Testis (tissue), 3 donors: ENCODE measurements around the gene SLC12A3. TPM values are rescaled to one million over a fixed set of nuclear protein-coding genes. Genes with fewer than 3 reads are reported as not detected.

ENCODE experiments used
- DNase-seq: peaks from one replicate; pipeline ENCODE4 v3.0.0-alpha.2; 2019
- H3K27ac ChIP-seq, 2 donors: fragments of 200-600 bp; sonication (generic); one replicate each; pipeline ENCODE4 v1.5.1; 2019
- H3K27me3 ChIP-seq: fragments of 200-600 bp; sonication (generic); one replicate; pipeline ENCODE4 v1.5.1; 2019
- H3K36me3 ChIP-seq: fragments of 200-600 bp; sonication (generic); one replicate; pipeline ENCODE4 v1.5.1; 2017; ENCODE audit warnings: low read depth; ENCODE audit errors: missing control alignments
- H3K4me1 ChIP-seq: fragments of 200-600 bp; sonication (generic); one replicate; pipeline ENCODE4 v1.5.1; 2019
- H3K4me3 ChIP-seq, 2 donors: fragments of 200-600 bp; sonication (generic); one replicate each; pipeline ENCODE4 v1.5.1; 2017 to 2019
- H3K9me3 ChIP-seq: fragments of 200-600 bp; sonication (generic); one replicate; pipeline ENCODE4 v1.5.1; 2017
- POLR2A ChIP-seq: fragments of 450-650 bp; IDR thresholded peaks from one replicate; pipeline ENCODE4 v1.6.1; 2017; ENCODE audit warnings: antibody characterized with exemption, mild to moderate bottlenecking, moderate library complexity
- WGBS, 2 donors: methylation state at CpG; one replicate each; pipeline ENCODE4 v1.1.5; 2018; 5-methylcytosine and 5-hydroxymethylcytosine counted together
- intact Hi-C: fragments of 100-400 bp; cut with DNase I; formaldehyde crosslinking; loops from one replicate; pipeline ENCODE4 v1.15.1; 2023; ENCODE audit warnings: low total_unique reads
- polyA plus RNA-seq: library from polyadenylated mRNA; stranded (reverse); fragments of 350-450 nt; fragmentation: Illumina TruSeq; extraction: RNeasy Lipid Tissue Mini Kit (QIAGEN cat#74804); gene quantifications from one replicate; pipeline ENCODE4 v1.2.3, GENCODE V29; 2014; ENCODE audit warnings: low read depth, low replicate concordance; ENCODE audit not compliant: insufficient read depth
- total RNA-seq, 2 donors: library from RNA; depleted of rRNA; stranded (reverse); fragments of >200 nt; gene quantifications; one replicate each; pipeline ENCODE4 v1.2.3, GENCODE V29; 2016
- TF ChIP-seq, protein P1 (sequence below), 3 experiments: fragments of 450-650 bp in 2 of 3; fragments of 200-600 bp in 1 of 3; sonication (generic) in 1 of 3; IDR thresholded peaks; one replicate each; pipeline ENCODE4 v1.5.1; 2016 to 2019; ENCODE audit warnings: antibody characterized with exemption in 3 of 3, mild to moderate bottlenecking in 2 of 3, moderate library complexity in 1 of 3

Gene SLC12A3
- total and polyA plus RNA-seq, 3 donors from 2014 or later: 0.16 to 1.1 (median 0.16) TPM

- H3K36me3 ChIP-seq: no peaks in the 10 kb centered on the region
- H3K4me3 ChIP-seq: no peak overlapping the region
- intact Hi-C loops: no loop called here
Observed at GRCh38 chr16:56830669-56831068, 34.3 kb upstream of the SLC12A3 start.

GRCh38 chr16:56832768-56833167, 32.2 kb upstream of the SLC12A3 start:
- H3K36me3 ChIP-seq: no peaks in the 10 kb centered on the region
- intact Hi-C loops: no loop called here
- H3K4me1 ChIP-seq: no peaks in the 10 kb centered on the region
- H3K27ac ChIP-seq: no peak overlapping the region
- no peaks in the 10 kb centered on the region for H3K9me3 ChIP-seq
- H3K27me3 ChIP-seq: no peaks in the 10 kb centered on the region
- H3K4me3 ChIP-seq: no peak overlapping the region
- TF ChIP-seq, protein P1, sequence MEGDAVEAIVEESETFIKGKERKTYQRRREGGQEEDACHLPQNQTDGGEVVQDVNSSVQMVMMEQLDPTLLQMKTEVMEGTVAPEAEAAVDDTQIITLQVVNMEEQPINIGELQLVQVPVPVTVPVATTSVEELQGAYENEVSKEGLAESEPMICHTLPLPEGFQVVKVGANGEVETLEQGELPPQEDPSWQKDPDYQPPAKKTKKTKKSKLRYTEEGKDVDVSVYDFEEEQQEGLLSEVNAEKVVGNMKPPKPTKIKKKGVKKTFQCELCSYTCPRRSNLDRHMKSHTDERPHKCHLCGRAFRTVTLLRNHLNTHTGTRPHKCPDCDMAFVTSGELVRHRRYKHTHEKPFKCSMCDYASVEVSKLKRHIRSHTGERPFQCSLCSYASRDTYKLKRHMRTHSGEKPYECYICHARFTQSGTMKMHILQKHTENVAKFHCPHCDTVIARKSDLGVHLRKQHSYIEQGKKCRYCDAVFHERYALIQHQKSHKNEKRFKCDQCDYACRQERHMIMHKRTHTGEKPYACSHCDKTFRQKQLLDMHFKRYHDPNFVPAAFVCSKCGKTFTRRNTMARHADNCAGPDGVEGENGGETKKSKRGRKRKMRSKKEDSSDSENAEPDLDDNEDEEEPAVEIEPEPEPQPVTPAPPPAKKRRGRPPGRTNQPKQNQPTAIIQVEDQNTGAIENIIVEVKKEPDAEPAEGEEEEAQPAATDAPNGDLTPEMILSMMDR (IDR thresholded peaks at IDR 0.05): no peak
- TF ChIP-seq POLR2A: no peak
- DNase-seq: no peak

More at GRCh38 chr16:56830669-56831068, 34.3 kb upstream of the SLC12A3 start:
- 42 to 67% methylated on average over 2 of the region's 2 CpGs for WGBS, 2 donors
- no peaks in the 10 kb centered on the region for H3K4me1 ChIP-seq
- no peak for DNase-seq
- no peak overlapping the region for H3K27ac ChIP-seq
- no peaks in the 10 kb centered on the region for H3K27me3 ChIP-seq
- no peaks in the 10 kb centered on the region for H3K9me3 ChIP-seq
- no peak for TF ChIP-seq POLR2A
- TF ChIP-seq, protein P1 (IDR thresholded peaks at IDR 0.05): no peak

DNA sequence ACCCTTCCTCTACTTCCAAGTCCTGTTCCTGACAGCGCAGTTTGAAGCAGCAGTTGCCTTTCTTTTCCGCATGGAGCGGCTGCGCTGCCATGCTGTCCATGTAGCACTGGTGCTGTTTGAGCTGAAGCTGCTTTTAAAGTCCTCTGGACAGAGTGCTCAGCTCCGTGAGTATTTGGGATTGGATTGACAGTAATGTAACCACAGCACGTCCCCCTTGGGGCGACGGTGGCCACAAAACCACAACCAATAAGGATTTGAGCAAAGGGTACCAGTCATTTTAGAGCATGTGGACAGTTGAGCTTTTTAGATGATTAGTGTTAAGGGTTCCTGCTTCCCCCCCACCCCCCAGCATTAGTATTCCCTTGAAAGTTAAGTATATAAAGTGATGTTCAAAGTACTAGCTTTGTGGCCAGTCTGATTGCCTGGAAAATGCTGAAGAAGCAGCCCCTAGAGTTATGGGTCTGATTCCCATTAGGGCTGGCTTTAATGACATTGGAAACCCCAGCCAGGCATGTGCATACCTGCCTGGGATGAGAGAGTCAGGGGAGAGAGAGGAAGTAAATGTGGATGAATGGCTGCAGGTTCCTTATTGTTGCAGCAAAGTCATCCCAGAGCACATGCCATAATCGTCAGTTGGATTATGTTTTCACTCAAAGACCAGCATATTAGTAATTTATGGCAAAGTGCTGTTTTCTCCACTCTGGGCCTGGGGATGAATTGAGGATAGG, 31.6 kb upstream of the SLC12A3 start:
- 88 to 95% methylated on average over 9 of the region's 9 CpGs for WGBS, 2 donors
- Histone ChIP-seq H3K9me3 (no peaks in the 10 kb centered on the region), H3K4me3 (no peak overlapping the region), H3K4me1 (no peaks in the 10 kb centered on the region), H3K27me3 (no peaks in the 10 kb centered on the region), H3K27ac (no peak overlapping the region), H3K36me3 (no peaks in the 10 kb centered on the region)
- DNase-seq: no peak
- TF ChIP-seq POLR2A: no peak
- TF ChIP-seq, protein P1 (IDR thresholded peaks at IDR 0.05): no peak
- intact Hi-C loops: no loop called here

- WGBS, 2 donors: 67 to 78% methylated on average over 2 of the region's 2 CpGs
- no peaks in the 10 kb centered on the region for H3K4me1 ChIP-seq
- TF ChIP-seq POLR2A: no peak
- no peaks in the 10 kb centered on the region for H3K9me3 ChIP-seq
- H3K27ac ChIP-seq: no peak overlapping the region
- intact Hi-C loops: no loop called here
- H3K27me3 ChIP-seq: no peaks in the 10 kb centered on the region
- H3K36me3 ChIP-seq: no peaks in the 10 kb centered on the region
- DNase-seq: no peak
- no peak overlapping the region for H3K4me3 ChIP-seq
Observed at GRCh38 chr16:56835320-56835719, 29.7 kb upstream of the SLC12A3 start.

DNA sequence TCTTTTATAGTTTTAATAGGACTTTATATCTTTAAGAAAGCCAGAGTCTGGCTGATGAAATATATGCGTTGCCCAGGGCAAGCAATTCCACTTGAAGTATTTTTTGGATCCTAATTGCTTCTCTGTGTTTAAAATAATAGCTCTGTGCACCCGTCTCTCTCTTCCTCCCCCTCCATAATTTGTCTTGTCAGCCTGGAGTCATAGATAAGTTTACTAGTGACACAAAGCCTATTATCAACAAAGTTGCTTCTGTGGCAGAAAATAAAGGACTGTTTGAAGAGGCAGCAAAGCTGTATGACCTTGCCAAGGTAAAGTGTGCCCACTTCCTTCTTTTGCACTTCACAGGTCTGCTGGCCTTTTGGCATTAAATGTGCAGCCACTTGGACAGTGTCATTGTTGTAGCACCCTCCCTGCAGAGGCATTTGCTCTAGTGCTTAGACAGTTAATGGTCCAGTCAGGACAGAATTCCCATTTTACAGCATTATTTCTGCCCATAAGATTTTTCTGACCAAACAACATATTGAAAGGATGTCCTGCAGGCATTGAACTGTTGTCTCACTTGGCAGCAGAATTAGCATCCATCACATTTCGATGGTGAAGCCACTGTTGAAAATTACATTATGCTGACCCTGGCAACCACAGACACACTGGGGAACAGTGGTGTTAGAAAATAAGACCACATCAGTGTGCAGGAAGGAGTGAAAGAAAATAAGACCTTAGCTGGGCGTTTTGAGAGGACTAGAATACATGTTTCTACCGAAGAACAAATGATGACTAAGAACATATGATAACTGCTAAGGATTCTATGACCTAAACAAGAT, 28.4 kb upstream of the SLC12A3 start:
- H3K9me3 ChIP-seq: no peaks in the 10 kb centered on the region
- TF ChIP-seq, protein P1 (IDR thresholded peaks at IDR 0.05): no peak
- no peak for TF ChIP-seq POLR2A
- H3K4me3 ChIP-seq: no peak overlapping the region
- WGBS, 2 donors: 54 to 80% methylated on average over 5 of the region's 5 CpGs
- no peak overlapping the region for H3K27ac ChIP-seq
- no peaks in the 10 kb centered on the region for H3K36me3 ChIP-seq
- no peak for DNase-seq
- H3K4me1 ChIP-seq: no peaks in the 10 kb centered on the region
- no peaks in the 10 kb centered on the region for H3K27me3 ChIP-seq
- intact Hi-C loops: no loop called here
